Stimulated activated CD4-positive, alpha-beta T cell treated with anti-CD3 and anti-CD28 coated beads, Interleukin-12 subunit alpha, Interleukin-12 subunit beta, amount 100 ng/mL, for 24 hours (primary cell): ENCODE results near the gene ADAD2.

ENCODE experiments used
- DNase-seq, 2 experiments: peaks; one replicate each; pipeline ENCODE4 v3.0.0-alpha.2; 2020; ENCODE audit warnings: low read depth in 2 of 2

Gene ADAD2

GRCh38 chr16:84245956-84246678 lies 55.2 kb downstream of the ADAD2 start:
- no peak for DNase-seq

- DNase-seq: no peak
Measured at GRCh38 chr16:84246679-84247077, 55.7 kb downstream of the ADAD2 start.
